Measurements from ENCODE around the gene TSPAN32.

TSPAN32 gene

GRCh38 chr11:2297623-2298030 lies 4.2 kb upstream of the TSPAN32 start:
- Histone ChIP-seq H4K20me1 (peaks cover 0 to 57% (median 5%) of the 10 kb centered on the region in 11 experiments; a peak in 12 of 22 replicates), H3K9me3 (replicated peaks in 1 of 11) (no peaks in the 10 kb centered on the region), H3K9ac (no peak overlapping the region), H3K27me3 (peaks cover 0 to 16% (median 0%) of the 10 kb centered on the region in 11 experiments; a peak in 6 of 22 replicates), H3K36me3 (peaks cover 0 to 30% (median 0%) of the 10 kb centered on the region in 11 experiments; a peak in 9 of 22 replicates), H3K4me2 (0 out of 22 replicates have a peak overlapping the region, but pooled peaks of 1 of the 11 experiments have one; percentile 77), H3K4me3 (no peak overlapping the region), H3K4me1 (peaks cover 35 to 53% (median 40%) of the 10 kb centered on the region in 10 experiments), H3K27ac (no peak overlapping the region)
- no peak for TF ChIP-seq Cebpa-rat (IDR thresholded peaks at IDR 0.05)

- H3K4me1 ChIP-seq, result peaks cover 41 to 59% (median 46%) of the 10 kb centered on the region in 10 experiments
- no peaks in the 10 kb centered on the region for H3K9me3 ChIP-seq (replicated peaks in 1 of 11)
- H3K27ac ChIP-seq, result 0 out of 22 replicates have a peak overlapping the region, but pooled peaks of 3 of the 11 experiments have one; percentile 1 to 23 (median 20)
- H3K36me3 ChIP-seq, result peaks cover 0 to 30% (median 0%) of the 10 kb centered on the region in 11 experiments; a peak in 9 of 22 replicates
- TF ChIP-seq Cebpa-rat (IDR thresholded peaks at IDR 0.05), result no peak
- peaks cover 0 to 57% (median 5%) of the 10 kb centered on the region in 11 experiments; a peak in 12 of 22 replicates for H4K20me1 ChIP-seq
- H3K4me3 ChIP-seq, result no peak overlapping the region
- peaks cover 0 to 16% (median 0%) of the 10 kb centered on the region in 11 experiments; a peak in 6 of 22 replicates for H3K27me3 ChIP-seq
- H3K9ac ChIP-seq, result 0 out of 22 replicates have a peak overlapping the region, but pooled peaks of 1 of the 11 experiments have one; percentile 46
- peak overlapping the region in 7 of 11 experiments; percentile 32 to 85 (median 57); a peak in 11 of 22 replicates for H3K4me2 ChIP-seq
Measured at GRCh38 chr11:2298131-2298794, 3.5 kb upstream of the TSPAN32 start.

GRCh38 chr11:2298795-2299761 lies 2.7 kb upstream of the TSPAN32 start:
- Histone ChIP-seq H3K4me3 (peak overlapping the region in 1 of 10 experiments; percentile 39; a peak in 1 of 20 replicates), H4K20me1 (peaks cover 0 to 56% (median 5%) of the 10 kb centered on the region in 11 experiments; a peak in 12 of 22 replicates), H3K4me2 (peak overlapping the region; percentile 32 to 85 (median 56); a peak in 20 of 22 replicates), H3K36me3 (peaks cover 0 to 30% (median 0%) of the 10 kb centered on the region in 11 experiments; a peak in 9 of 22 replicates), H3K27ac (peak overlapping the region in 3 of 11 experiments; percentile 1 to 23 (median 20); a peak in 1 of 22 replicates), H3K9me3 (replicated peaks in 1 of 11) (no peaks in the 10 kb centered on the region), H3K4me1 (peaks cover 49 to 60% (median 53%) of the 10 kb centered on the region in 10 experiments), H3K27me3 (peaks cover 0 to 11% (median 0%) of the 10 kb centered on the region in 11 experiments; a peak in 5 of 22 replicates), H3K9ac (peak overlapping the region in 3 of 11 experiments; percentile 4 to 46 (median 12); a peak in 4 of 22 replicates)
- no peak for TF ChIP-seq Cebpa-rat (IDR thresholded peaks at IDR 0.05)

- TF ChIP-seq Cebpa-rat (IDR thresholded peaks at IDR 0.05), result no peak
Measured at GRCh38 chr11:2299773-2300172, 2.0 kb upstream of the TSPAN32 start.

GRCh38 chr11:2300290-2300935 lies 1.4 kb upstream of the TSPAN32 start:
- Histone ChIP-seq H3K4me2 (peak overlapping the region; percentile 81 to 100 (median 97)), H3K4me3 (peak overlapping the region in 7 of 10 experiments; percentile 29 to 74 (median 65); a peak in 14 of 20 replicates), H3K27me3 (peaks cover 0 to 11% (median 0%) of the 10 kb centered on the region in 11 experiments; a peak in 4 of 22 replicates), H3K36me3 (peaks cover 0 to 30% (median 0%) of the 10 kb centered on the region in 11 experiments; a peak in 9 of 22 replicates), H3K4me1 (peaks cover 59 to 72% (median 64%) of the 10 kb centered on the region in 10 experiments), H3K27ac (peak overlapping the region in 8 of 11 experiments; percentile 20 to 78 (median 60); a peak in 13 of 22 replicates), H3K9ac (peak overlapping the region in 9 of 11 experiments; percentile 32 to 76 (median 68); a peak in 15 of 22 replicates), H4K20me1 (peaks cover 0 to 43% (median 5%) of the 10 kb centered on the region in 11 experiments; a peak in 11 of 22 replicates), H3K9me3 (replicated peaks in 1 of 11) (no peaks in the 10 kb centered on the region)
- TF ChIP-seq Cebpa-rat (IDR thresholded peaks at IDR 0.05), result no peak

More at GRCh38 chr11:2299773-2300172, 2.0 kb upstream of the TSPAN32 start:
- Histone ChIP-seq H3K27me3 (peaks cover 0 to 11% (median 0%) of the 10 kb centered on the region in 11 experiments; a peak in 4 of 22 replicates), H3K9me3 (replicated peaks in 1 of 11) (no peaks in the 10 kb centered on the region), H3K9ac (peak overlapping the region in 1 of 11 experiments; percentile 46; a peak in 1 of 22 replicates), H3K4me1 (peaks cover 52 to 65% (median 58%) of the 10 kb centered on the region in 10 experiments), H3K4me3 (peak overlapping the region in 1 of 10 experiments; percentile 39; a peak in 1 of 20 replicates), H3K4me2 (peak overlapping the region; percentile 32 to 85 (median 56); a peak in 20 of 22 replicates), H4K20me1 (peaks cover 0 to 49% (median 5%) of the 10 kb centered on the region in 11 experiments; a peak in 11 of 22 replicates), H3K36me3 (peaks cover 0 to 30% (median 0%) of the 10 kb centered on the region in 11 experiments; a peak in 9 of 22 replicates), H3K27ac (no peak overlapping the region)

GRCh38 chr11:2300936-2301630 lies 730 bp upstream of the TSPAN32 start:
- peak overlapping the region in 10 of 11 experiments; percentile 32 to 76 (median 68); a peak in 18 of 22 replicates for H3K9ac ChIP-seq
- peaks cover 0 to 44% (median 5%) of the 10 kb centered on the region in 11 experiments; a peak in 11 of 22 replicates for H4K20me1 ChIP-seq
- peak overlapping the region; percentile 81 to 100 (median 97) for H3K4me2 ChIP-seq
- no peak for TF ChIP-seq Cebpa-rat (IDR thresholded peaks at IDR 0.05)
- H3K27ac ChIP-seq, result peak overlapping the region in 9 of 11 experiments; percentile 20 to 78 (median 64); a peak in 18 of 22 replicates
- peaks cover 0 to 11% (median 0%) of the 10 kb centered on the region in 11 experiments; a peak in 4 of 22 replicates for H3K27me3 ChIP-seq
- H3K4me3 ChIP-seq, result peak overlapping the region in 7 of 10 experiments; percentile 40 to 74 (median 65); a peak in 14 of 20 replicates
- peaks cover 65 to 78% (median 71%) of the 10 kb centered on the region in 10 experiments for H3K4me1 ChIP-seq
- no peaks in the 10 kb centered on the region for H3K9me3 ChIP-seq (replicated peaks in 1 of 11)
- peaks cover 0 to 30% (median 0%) of the 10 kb centered on the region in 11 experiments; a peak in 9 of 22 replicates for H3K36me3 ChIP-seq

Measured in BLaER1 treated with 17β-estradiol and CSF1 and Interleukin-3, amounts not matched to agents 10 nM and 100 nM (cell line).